ENCODE measurements around the gene NREP.

DNA sequence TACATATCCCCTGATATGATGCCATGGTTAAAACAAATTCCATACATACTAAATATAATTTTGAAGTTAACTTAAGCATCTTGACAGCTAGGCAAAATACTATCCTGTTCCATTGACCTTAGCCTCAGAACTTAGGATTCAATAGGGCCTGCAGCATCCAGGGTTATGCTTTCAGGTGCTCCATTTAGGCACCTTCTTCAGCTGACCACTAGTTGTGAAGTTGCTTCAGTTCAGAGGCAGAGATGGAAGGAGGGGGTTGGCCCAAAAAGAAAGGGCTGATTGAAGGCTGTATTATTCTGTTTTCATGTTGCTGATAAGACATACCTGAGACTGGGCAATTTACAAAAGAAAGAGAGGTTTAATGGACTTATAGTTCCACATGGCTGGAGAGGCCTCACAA, 7.0 kb upstream of the NREP start:
- TF ChIP-seq EZH2 (IDR thresholded peaks at IDR 0.05; ENCODE audit: borderline replicate concordance): no peak
- TF ChIP-seq, protein P1, sequence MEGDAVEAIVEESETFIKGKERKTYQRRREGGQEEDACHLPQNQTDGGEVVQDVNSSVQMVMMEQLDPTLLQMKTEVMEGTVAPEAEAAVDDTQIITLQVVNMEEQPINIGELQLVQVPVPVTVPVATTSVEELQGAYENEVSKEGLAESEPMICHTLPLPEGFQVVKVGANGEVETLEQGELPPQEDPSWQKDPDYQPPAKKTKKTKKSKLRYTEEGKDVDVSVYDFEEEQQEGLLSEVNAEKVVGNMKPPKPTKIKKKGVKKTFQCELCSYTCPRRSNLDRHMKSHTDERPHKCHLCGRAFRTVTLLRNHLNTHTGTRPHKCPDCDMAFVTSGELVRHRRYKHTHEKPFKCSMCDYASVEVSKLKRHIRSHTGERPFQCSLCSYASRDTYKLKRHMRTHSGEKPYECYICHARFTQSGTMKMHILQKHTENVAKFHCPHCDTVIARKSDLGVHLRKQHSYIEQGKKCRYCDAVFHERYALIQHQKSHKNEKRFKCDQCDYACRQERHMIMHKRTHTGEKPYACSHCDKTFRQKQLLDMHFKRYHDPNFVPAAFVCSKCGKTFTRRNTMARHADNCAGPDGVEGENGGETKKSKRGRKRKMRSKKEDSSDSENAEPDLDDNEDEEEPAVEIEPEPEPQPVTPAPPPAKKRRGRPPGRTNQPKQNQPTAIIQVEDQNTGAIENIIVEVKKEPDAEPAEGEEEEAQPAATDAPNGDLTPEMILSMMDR (IDR thresholded peaks at IDR 0.05; ENCODE audit: poor library complexity): no peak
